RWPE2 (cell line): Measurements from ENCODE around the gene HES1.

Experiments
- ATAC-seq: fragments of 200-7000 bp; cut with Tn5 transposase; 3 replicates; pipeline ENCODE4 v1.9.1; 2021; ENCODE audit warnings: low read depth
- DNase-seq: peaks from one replicate; pipeline ENCODE4 v3.0.0-alpha.2; 2020; ENCODE audit warnings: low spot score
- H3K27ac ChIP-seq: fragments of 450-650 bp; 2 replicates; pipeline ENCODE4 v1.5.1; 2017; ENCODE audit warnings: mild to moderate bottlenecking; ENCODE audit not compliant: poor library complexity, severe bottlenecking
- H3K27me3 ChIP-seq: fragments of 250-450 bp; sonication (Bioruptor Pico); 2 replicates; pipeline ENCODE4 v1.5.1; 2021; ENCODE audit warnings: mild to moderate bottlenecking, moderate library complexity; ENCODE audit not compliant: insufficient read depth, poor library complexity, severe bottlenecking
- H3K36me3 ChIP-seq: fragments of 250-450 bp; sonication (Bioruptor Pico); 2 replicates; pipeline ENCODE4 v1.5.1; 2020; ENCODE audit warnings: low read depth, mild to moderate bottlenecking, moderate library complexity
- H3K4me1 ChIP-seq: fragments of 250-450 bp; sonication (Bioruptor Pico); 2 replicates; pipeline ENCODE4 v1.5.1; 2021; ENCODE audit warnings: mild to moderate bottlenecking, moderate library complexity; ENCODE audit not compliant: insufficient read depth, poor library complexity, severe bottlenecking
- H3K4me3 ChIP-seq: fragments of 250-450 bp; sonication (Bioruptor Pico); 2 replicates; pipeline ENCODE4 v1.5.1; 2021; ENCODE audit warnings: mild to moderate bottlenecking, moderate library complexity; ENCODE audit not compliant: severe bottlenecking
- H3K9me3 ChIP-seq: fragments of 250-450 bp; sonication (Bioruptor Pico); 2 replicates; pipeline ENCODE4 v1.5.1; 2021; ENCODE audit warnings: mild to moderate bottlenecking, moderate library complexity; ENCODE audit not compliant: severe bottlenecking
- CTCF ChIP-seq: fragments of 450-650 bp; IDR thresholded peaks from one replicate; pipeline ENCODE4 v1.5.1; 2017; ENCODE audit warnings: mild to moderate bottlenecking, moderate library complexity; ENCODE audit not compliant: poor library complexity, severe bottlenecking

The HES1 gene

GRCh38 chr3:194129581-194130133 is 6.3 kb upstream of the HES1 start:
- no peaks in the 10 kb centered on the region for H3K9me3 ChIP-seq
- ATAC-seq, result no peak
- H3K27me3 ChIP-seq, result no peaks in the 10 kb centered on the region
- peaks cover 26% of the 10 kb centered on the region for H3K4me1 ChIP-seq
- no peak overlapping the region for H3K4me3 ChIP-seq
- H3K27ac ChIP-seq, result no peak overlapping the region
- no peak for TF ChIP-seq CTCF
- no peaks in the 10 kb centered on the region for H3K36me3 ChIP-seq
- DNase-seq, result no peak

DNA sequence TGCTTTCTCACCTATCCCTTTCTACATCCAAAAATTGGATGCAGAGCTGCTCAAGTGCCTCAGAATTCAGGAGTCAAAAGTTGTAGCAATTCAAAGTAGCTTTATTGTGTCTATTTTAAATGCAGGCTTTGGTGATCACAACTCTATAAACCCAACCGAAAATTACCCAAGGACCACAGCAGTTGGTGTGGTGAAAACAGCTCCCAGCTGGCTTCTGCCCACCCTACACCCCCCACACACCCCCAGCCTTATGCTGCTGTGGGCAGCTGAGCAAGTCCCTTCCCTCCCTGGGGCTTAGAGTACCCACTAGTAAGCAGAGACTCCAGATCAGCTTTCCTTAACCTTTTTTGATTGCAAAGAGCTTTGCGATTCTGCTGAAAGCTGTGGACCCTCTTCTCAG is 5.8 kb upstream of the HES1 start:
- Histone ChIP-seq H3K4me1 (peaks cover 26% of the 10 kb centered on the region), H3K27ac (no peak overlapping the region), H3K36me3 (no peaks in the 10 kb centered on the region), H3K4me3 (no peak overlapping the region), H3K27me3 (no peaks in the 10 kb centered on the region), H3K9me3 (no peaks in the 10 kb centered on the region)
- no peak for TF ChIP-seq CTCF
- no peak for DNase-seq
- ATAC-seq, result no peak

DNA sequence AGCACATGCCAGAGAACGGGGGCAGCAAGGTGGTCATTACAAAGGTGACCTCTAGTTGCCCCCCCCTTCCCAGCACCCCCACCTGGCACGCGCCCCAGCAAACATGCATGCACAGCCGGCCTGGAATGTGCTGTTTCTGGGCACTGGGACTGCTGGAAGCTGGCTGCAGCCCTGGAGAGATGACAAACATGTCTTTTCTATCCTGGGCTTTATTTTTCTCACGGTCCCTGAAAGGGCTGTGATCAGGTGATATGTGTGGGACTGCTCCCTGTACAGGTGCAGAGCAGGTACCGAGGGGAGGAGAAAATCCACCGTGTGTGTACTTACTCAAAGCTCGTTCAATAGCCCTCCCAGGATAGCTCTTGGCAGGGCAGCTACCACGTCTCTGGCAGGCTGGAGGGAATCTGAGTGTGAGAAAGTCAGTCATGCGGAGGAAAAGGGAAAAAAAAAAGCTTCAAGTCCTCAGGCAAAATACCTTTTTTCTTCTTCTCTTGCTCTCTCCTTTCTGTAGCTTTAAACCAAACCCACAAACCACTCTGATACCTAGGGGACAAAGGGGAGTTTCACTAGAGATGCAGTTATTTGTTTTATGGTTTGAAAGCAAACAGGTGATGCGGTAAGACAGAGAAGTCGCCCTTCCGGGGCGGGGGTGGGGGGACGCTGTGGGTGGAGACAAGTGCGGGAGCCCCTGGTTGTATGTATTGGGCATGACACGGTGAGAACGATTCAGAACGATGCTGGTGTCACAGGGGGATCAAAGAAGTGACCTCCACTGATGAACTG is 5.0 kb upstream of the HES1 start:
- no peaks in the 10 kb centered on the region for H3K9me3 ChIP-seq

GRCh38 chr3:194132465-194133286 is 3.3 kb upstream of the HES1 start:
- ATAC-seq, result peak; percentile 46
- DNase-seq, result no peak

More for the DNA sequence above, 5.0 kb upstream of the HES1 start:
- Histone ChIP-seq H3K4me1 (peaks cover 30% of the 10 kb centered on the region), H3K27me3 (no peaks in the 10 kb centered on the region), H3K36me3 (no peaks in the 10 kb centered on the region), H3K27ac (no peak overlapping the region), H3K4me3 (no peak overlapping the region)
- no peak for TF ChIP-seq CTCF
- ATAC-seq, result no peak
- DNase-seq, result no peak

More at GRCh38 chr3:194132465-194133286, 3.3 kb upstream of the HES1 start:
- no peaks in the 10 kb centered on the region for H3K27me3 ChIP-seq
- TF ChIP-seq CTCF, result no peak
- peaks cover 30% of the 10 kb centered on the region for H3K4me1 ChIP-seq
- no peak overlapping the region for H3K4me3 ChIP-seq
- no peaks in the 10 kb centered on the region for H3K9me3 ChIP-seq
- peaks cover 14% of the 10 kb centered on the region for H3K36me3 ChIP-seq
- H3K27ac ChIP-seq, result peak overlapping the region; percentile 99
